Hematopoietic multipotent progenitor cell treated with erythropoietin and hydrocortisone succinate and interleukin-3 and kit ligand, for 8 days (in vitro differentiated cells): ENCODE data around the gene CHORDC1.
"Not testable (repeated sequence)": the region's sequence is repeated elsewhere in the genome, so short reads cannot be mapped to it uniquely, and the experiment has no call there.

ENCODE experiments used
- DNase-seq: peaks from one replicate; pipeline ENCODE4 v3.0.0-alpha.2; 2015

Gene CHORDC1

DNA sequence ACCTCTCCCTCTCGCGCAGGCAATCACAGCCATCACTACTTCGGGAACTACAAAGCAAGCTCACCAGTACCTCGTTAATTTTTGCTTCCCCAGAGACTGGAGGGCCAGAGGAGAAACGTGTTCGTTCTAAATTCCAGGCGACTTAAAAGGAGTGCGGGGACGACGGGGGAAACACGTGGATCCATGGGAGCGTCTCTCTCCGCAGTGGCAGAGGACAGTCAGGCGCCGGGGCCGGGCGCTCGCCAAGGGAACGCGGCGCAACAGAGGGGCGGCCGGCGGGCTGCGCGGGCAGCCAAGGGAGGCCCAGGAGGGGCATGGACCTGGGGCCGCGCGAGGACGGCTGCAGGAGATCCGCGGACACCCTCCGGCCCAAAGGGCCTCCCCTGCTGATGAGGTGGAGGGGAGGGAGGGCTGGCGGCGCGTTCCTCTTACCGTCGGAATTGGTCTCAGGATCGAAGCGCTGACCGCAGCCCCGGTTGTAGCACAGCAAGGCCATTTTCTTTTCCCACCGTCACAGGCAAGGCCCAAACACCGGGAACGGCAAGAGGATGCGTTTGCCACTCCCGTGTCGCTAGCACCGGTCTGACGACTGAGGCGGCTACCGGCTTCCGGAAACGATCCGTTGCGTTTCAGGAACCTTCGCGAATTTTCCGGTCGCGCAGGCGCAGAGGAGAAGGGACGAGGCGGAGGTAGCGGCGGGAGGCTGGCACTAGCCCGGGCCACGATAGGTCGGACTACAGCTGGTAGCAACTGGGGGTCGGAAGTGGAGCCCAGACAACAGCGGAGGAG is at the start of gene CHORDC1:
Gene CHORDC1 (minus strand): TSS at position 591 of the 789 bp plus-strand sequence. CDS start 95 bp downstream, at position 496.
- peak; percentile 92 for DNase-seq

DNA sequence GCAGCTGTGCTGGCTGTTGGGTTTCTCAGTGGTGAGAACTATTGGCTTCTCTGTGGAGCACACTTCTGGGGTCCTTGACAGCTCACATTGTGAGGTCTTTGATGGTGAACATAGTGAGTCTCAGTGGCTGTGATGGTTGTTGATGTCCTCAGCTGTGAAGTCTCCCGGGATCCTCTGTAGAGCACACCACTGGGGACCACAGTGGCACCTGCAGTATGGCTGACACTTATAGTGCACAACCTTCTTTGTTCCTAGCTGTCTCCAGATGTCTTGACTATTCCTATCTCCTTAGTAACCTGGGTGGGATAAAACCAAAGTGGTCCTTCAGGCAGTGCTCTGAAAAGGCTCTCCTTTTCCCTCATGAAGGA is 34.3 kb upstream of the CHORDC1 start:
- DNase-seq: no peak

DNA sequence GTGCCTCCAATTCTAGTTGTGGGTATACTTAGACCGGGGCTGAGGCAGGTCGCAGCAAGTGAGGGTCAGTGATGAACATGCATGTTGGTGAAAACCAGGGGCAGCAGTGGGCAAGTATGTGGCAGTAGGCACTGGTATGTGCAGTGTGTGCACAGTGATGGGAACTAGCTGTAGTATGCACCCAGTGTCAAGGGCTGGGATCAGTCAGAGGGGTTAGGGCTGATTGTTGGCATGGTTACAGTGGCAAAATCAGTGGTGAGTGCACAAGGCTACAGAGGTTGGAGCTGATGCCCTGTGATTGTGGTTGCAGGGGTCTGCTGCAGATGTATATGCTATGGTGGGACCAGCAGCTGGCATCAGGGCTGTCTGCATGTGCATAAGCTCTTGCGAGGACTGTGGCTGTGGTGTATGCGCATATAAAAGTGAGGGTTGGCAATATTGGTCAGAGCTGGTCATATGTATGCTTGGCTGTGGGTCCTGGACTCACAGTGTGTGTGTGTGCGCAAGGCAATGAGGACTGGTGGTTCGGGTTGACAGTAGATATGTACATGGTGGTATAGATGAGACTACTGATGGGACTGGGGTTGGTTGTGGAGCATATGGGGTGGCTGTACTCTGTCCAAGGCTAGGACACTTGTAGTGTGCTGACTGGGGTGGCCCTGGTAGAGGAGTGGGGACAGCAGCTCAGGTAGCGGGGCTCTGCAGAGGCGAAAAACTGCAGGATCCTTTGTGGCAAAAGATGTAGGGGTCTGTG is 33.7 kb upstream of the CHORDC1 start:
- no peak for DNase-seq

DNA sequence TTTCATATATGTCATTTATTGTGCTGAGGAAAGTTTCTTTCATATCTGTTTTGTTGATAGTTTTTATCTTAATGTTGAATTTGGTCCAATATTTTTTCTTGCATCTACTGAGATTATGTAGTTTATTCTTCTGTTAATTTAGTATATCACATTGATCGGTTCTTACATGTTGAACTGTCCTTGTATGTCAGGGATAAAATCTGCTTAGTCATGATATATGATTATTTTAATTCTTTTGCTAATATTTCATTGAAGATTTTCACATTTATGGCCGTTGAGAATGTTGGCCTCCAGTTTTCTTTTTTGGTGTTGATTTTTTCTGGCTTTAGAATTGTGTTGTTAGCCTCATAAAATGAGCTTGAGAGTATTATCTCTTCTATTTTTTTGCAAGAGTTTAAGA is 31.2 kb upstream of the CHORDC1 start:
- DNase-seq: no peak

DNA sequence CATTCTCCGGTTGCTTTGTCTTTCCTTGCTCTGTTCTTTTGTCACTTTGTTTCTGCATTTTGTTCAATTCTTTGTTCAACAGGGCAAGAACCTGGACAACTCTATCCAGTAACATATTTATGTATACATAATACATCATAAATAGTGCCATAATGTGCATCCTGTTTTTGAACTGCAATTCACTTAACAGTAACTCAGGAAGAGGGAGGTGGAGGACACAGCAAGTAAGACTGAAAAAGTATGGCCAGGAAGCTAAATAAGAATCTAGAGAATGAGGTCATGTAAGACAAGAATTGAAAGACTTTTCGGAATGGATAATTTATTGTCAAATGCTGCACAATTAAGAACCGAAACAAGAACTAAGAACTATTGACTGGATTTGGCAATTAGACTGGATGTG is 29.2 kb upstream of the CHORDC1 start:
- DNase-seq: no peak

DNA sequence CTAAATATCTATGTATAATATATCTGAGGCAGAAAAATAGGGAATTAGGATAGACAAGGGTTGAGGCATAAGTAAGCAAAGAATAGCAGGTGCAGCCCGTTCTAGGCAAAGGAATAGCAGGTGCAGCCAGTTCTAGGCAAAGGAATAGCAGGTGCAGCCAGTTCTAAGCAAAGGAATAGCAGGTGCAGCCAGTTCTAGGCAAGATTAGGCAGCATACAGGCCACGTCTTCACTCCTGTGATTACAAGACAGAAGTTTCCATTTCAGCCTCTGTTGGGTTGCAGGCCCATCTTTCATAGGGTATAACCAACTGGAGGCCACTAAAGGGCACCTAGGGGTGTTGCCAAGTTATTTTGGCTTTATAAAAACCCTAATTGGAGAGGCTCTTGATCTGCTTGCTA is 28.8 kb upstream of the CHORDC1 start:
- no peak for DNase-seq

DNA sequence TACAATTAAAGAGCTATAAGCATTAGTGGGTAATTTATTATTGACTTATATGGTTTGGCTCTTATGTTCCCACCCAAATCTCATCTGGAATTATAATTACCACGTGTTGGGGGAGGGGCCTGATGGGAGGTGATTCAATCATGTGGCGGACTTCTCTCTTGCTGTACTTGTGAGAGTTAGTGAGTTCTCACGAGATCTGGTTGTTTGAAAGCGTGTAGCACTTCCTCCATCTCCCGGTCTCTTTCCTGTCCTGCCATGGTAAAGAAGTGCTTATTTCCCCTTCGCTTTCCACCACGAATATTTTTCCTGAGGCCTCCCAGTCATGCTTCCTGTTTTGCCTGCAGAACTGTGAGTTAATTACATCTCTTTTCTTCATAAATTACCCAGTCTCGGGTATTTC is 28.1 kb upstream of the CHORDC1 start:
- DNase-seq: peak; percentile 26

DNA sequence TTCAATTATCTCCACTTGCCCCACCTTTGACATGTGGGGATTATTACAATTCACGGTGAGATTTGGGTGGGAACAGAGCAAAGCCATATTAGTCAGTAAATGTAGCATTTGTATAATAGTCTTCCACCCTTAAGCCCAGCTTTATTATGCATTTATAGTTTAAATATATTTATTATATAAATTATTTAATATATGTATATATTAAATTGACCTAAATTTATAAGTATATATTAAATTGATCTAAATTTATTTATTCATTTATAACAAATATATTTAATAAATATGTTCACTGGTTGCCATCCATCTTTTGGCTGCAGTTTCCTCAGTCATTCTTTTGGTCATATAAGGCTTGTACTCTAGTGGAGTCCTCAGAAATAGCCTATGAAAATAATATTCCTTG is 23.6 kb upstream of the CHORDC1 start:
- no peak for DNase-seq

DNA sequence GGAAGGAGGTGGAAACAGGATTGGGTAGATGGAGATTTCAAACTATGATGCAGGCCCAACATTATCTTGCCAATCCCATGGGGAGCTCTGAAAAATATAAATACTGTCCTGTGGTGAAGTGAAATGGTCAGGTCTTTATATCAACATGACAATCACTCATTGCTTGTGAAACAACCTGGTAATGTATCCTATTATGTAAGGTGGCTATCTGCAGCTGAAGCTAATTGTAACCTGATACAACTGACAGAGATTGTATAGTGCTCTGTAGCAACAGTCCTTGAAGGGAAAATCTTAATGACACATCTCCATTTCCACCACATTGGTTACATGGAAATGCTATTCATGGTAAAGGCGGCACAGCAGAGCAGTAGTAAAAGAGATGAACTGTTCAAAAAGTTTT is 20.7 kb upstream of the CHORDC1 start:
- no peak for DNase-seq

DNA sequence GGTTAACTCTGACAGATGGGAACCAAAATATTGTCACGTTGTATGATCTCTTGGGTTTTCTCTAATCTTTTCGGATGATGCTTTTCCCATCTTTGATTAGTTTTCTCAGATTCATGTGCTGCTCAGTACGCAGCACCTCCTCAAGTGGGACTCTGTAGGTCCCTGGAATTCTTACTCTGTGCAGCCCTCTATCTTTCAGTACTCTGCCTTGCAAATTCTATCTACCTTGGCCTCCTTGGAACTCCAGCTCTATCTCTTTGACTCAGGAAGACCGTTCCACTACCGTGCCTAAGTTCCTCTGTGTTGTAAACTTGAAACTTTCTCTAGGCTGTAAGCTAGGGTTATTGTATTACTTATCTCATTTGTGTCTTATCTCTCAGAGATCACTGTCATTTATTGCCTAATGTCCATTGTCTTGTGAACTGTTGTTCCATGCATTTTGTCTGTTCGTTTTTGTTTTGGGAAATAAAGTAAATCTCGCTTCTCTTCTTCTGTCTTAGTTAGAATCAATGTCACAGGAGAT is 20.1 kb upstream of the CHORDC1 start:
- no peak for DNase-seq

DNA sequence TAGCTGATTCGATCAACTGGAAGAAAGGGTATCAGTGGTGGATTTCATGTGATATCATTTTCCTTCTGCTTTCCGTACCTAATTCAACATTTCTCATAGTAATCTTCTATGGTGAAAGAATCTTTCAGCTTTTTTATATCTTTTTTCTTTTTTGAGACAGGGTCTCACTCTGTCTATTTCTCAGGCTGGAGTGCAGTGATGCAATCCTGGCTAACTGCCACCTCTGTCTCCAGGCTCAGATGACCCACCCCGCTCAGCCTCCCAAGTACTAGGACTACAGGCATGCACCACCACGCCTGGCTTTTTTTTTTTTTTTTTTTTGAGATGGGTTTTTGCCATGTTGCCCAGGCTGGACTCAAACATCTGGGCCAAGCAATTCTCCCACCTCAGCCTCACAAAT is 18.6 kb upstream of the CHORDC1 start:
- no peak for DNase-seq

DNA sequence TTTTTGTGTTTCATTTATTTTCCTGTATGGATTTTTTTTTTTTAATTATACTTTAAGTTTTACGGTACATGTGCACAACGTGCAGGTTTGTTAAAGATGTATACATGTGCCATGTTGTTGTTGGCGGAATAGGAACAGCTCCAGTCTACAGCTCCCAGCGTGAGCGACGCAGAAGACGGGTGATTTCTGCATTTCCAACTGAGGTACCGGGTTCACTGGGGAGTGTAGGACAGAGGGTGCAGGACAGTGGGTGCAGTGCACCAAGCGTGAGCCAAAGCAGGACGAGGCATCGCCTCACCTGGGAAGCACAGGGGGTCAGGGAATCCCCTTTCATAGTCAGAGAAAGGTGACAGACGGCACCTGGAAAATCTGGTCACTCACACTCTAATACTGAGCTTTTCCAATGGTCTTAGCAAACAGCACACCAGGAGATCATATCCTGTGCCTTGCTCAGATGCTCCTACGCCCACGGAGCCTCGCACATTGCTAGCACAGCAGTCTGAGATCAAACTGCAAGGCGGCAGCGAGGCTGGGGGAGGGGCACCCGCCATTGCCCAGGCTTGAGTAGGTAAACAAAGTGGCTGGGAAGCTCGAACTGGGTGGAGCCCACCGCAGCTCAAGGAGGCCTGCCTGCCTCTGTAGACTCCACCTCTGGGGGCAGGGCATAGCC is 17.3 kb upstream of the CHORDC1 start:
- DNase-seq: not testable (repeated sequence)

DNA sequence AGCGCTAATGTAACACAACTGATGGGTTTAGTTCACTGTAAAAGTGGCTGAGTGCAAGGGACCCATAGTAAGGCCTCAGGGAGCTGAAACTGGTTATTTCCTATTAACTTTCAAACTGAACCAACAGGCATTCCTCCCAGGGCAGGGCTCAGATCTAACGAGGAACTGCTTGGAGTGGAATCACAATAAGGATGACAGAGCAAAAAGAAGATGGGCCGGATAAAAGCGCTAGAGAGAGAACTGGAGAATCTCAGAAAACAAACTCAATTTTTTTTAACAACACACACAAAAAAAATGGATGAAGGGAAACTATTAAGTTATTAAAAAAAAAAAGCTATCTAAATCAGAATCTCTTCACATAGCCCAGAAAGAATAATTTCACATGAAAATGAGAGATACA is 14.2 kb upstream of the CHORDC1 start:
- DNase-seq: no peak

DNA sequence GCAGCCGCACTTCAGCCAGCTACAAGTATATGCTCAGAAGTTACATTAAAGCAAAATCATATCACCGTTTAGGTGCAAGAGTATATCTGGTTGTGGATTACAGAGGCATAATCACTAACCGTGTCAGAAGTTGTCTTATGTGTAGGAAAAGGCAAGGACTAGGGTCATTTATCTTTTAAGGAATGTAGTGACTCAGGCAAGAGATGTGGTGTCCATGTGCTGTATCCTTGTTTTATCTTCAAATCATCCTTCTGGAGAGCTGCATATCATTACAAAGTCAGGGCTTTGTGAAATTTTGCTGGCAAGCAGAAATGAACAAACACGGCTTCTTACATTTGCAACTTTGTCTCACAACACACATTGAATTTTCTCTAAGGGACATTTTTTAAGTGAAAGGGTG is 12.7 kb upstream of the CHORDC1 start:
- DNase-seq: no peak

DNA sequence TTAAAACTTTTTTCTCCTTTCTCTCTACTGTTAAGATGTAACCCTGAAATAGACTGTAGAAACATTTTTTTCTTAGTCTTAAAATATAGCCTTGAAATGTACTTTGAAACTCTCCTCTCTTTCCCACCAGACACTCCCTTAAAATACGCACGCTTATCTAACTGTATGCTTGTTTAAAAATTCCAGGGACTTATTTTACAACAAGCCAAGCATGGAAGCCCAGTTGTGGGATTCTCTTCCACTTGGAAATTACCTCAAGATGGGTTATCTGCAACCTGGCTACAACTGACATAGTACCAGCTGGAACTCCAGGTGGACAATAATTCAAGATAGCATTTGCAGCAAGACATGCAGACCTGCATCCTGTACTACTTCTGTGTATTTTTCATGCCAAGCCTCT is 12.1 kb upstream of the CHORDC1 start:
- no peak for DNase-seq

DNA sequence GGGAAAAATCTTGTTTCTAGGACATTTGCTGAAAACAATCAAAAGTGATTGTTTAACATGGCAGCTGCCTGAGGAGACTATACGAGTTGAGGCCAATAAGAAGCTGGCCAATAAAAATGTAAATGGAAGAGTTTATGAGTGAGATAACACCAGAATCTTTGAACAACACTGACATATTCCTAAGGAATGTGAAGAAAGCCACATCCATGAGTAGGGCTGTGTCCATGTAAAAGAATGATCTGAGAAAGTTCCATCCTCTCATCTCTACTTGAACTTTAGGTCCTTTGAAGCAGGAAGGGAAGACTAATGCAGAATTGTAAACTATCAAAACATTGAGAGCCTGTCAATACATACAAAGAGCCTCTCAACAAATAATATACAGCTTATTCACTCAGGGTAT is 6.9 kb upstream of the CHORDC1 start:
- DNase-seq: no peak

DNA sequence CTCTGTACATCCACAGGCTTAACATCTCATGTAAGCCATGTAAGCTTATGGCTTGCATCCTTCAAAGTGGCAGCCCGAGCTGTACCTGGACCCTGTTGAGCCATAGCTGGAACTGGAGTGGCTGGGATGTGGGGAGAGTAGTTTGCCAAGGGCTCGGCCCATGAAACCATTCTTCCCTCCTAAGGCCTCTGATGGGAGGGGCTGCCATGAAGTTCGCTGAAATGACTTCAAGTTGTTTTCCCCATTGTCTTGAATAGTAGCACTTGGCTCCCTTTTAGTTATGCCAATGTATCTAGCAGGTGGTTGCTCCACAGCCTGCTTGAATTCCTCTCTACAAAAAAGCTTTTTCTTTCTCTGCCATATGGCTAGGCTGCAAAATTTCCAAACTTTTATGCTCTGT is 5.2 kb upstream of the CHORDC1 start:
- no peak for DNase-seq

DNA sequence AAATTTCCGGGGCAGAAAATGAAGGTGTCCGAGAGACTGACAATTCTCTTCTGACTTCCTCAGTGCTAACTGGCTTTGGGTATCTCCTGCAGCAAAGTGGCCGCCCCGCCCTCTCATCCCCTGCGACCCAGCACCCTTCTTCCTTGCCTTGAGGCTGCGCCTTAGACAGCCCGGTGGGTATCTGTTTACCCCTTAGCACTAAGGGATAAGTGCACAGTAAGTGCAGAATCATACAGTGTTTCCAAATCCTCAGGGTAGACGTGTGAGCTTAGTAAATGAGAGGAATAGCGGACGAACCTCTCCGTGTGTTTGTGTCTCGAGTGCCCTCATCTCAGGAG is 368 bp upstream of the CHORDC1 start:
- no peak for DNase-seq

DNA sequence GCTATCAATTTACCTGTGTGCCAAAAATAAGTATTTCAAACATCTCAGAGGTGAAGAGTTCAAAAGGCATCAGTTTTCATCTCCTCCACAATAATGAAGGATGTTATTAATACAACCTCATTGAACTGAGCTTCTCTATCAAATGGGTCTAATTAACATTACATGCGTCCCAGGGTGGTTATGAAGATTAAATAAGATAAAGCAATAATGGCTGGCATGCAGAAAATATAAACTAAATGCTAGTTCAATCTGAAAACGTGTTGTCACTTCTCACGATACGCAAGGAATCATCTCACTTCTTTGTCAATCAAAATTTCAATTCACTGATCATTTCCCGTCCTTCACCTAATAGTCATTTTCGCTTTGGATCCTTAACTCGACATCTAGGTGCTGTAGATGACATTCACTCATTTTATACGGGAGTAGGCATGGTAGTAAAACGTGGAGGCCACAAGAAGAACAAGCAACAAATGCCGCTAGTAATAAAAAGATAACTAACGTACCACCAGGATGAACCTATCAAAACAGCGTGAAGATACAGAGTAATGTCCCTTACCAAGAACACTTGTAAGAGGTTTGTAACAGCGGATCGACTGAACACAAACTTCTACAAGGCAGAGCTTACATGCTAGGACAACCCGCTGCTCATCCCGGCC is 918 bp downstream of the CHORDC1 start:
- peak; percentile 37 for DNase-seq

DNA sequence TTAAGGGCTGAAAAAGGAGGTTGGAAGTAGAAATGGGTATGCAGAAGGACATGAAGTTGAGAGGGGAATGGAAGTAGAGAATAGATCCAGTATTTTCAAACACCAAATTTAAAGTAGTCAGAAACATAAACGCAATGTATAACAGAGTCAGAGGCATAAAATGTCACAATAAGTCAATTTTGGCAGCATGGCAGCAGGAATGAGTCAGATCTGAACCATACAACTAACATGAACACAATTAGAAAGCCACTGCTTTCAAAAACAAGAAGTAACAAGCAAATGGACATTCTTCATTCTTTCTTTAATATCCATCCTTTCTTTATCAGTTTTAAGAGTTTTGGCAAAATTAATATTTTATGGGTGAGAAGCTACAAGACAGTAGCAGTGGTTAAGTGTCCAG is 2.5 kb downstream of the CHORDC1 start:
- DNase-seq: no peak

DNA sequence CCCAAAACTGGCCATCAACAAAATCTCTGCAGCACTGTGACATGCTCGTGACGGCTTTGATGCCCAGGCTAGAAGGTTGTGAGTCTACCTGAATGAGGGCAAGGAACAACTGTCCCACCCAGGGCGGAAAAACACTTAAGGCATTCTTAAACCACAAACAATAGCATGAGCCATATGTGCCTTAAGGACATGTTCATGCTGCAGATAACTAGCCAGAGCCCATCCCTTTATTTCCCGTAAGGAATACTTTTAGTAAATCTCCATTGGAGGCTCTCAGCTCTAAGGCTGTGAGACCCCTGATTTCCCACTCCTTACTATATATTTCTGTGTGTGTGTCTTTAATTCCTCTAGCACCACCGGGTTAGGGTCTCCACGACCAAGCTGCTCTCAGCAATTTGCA is 3.4 kb downstream of the CHORDC1 start:
- DNase-seq: no peak

DNA sequence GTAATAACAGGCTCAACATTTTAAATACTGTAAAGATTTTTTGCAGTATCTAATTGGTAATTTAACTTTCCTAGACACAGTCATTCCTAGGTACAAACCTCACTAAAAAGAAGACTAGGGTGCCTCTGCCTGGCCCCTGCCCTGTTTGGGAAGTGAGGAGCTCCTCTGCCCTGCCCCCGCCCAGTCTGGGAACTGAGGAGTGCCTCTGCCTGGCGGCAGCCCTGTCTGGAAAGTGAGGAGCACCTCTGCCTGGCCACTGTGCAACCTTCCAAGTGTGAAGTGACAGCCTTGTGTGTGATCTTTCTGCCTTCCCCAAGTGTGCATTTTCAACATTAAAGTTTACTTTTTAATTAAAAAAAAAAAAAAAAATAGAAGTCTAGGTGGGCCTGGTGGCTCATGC is 4.2 kb downstream of the CHORDC1 start:
- no peak for DNase-seq

DNA sequence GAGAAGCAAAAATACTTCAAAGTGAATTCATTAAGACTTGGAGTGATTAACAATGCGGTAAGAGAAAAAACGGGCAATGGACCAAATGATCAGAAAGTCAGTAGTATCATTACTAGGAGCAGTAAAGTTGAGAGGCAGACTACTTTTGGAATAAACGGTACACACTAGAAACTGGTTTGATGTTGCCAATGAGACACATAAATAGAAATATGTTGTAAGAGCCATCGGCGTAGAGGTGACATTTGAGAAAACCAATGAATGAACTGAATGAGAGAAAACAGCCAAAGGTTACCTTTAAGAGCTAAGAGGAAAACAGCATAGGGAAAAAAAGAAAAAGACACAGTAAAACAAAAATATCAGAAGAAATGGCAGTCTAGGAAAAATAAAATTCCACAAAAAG is 6.2 kb downstream of the CHORDC1 start:
- DNase-seq: no peak
